Bronchial epithelial cell (primary cell): ENCODE results near the gene TEX29. TPM values are rescaled to one million over a fixed set of nuclear protein-coding genes. Genes with fewer than 3 reads are reported as not detected.
A peak's percentile ranks its signal among the peaks of the same experiment; 100 is the strongest.

Experiments
- DNase-seq: peaks from one replicate; pipeline ENCODE4 v3.0.0-alpha.2; 2010; ENCODE audit warnings: low read depth
- FAIRE-seq: peaks from 2 replicates; lab custom pipeline; 2011; peaks lifted over from hg19 to GRCh38; lab: Jason Lieb, UNC
- H3K27me3 ChIP-seq: 2 replicates; pipeline ENCODE4 v1.5.1; 2011; ENCODE audit warnings: low read length; ENCODE audit not compliant: control insufficient read depth, insufficient read depth
- H3K36me3 ChIP-seq: 2 replicates; pipeline ENCODE4 v1.5.1; 2011; ENCODE audit warnings: low read length; ENCODE audit not compliant: control insufficient read depth, insufficient read depth
- H3K4me3 ChIP-seq: 2 replicates; pipeline ENCODE4 v1.5.1; 2011; ENCODE audit warnings: mild to moderate bottlenecking, low read depth, low read length, control low read depth
- CTCF ChIP-seq: IDR thresholded peaks from 2 replicates; pipeline ENCODE4 v1.5.1; 2011; ENCODE audit warnings: mild to moderate bottlenecking, moderate library complexity, low read length, control low read depth, inconsistent platforms; ENCODE audit not compliant: insufficient read depth, severe bottlenecking
- total RNA-seq: library from RNA; depleted of rRNA; stranded (reverse); fragments of >200 nt; gene quantifications from 2 replicates; pipeline ENCODE4 v1.2.1, GENCODE V29; 2014

TEX29 gene
- total RNA-seq, 1 donor from 2014 or later, result not detected

- Histone ChIP-seq H3K27me3 (no peaks in the 10 kb centered on the region), H3K36me3 (no peaks in the 10 kb centered on the region), H3K4me3 (no peak overlapping the region)
- DNase-seq, result no peak
- no peak for TF ChIP-seq CTCF
- peak; percentile 84 for FAIRE-seq
Observed at GRCh38 chr13:111336666-111337065, 16.2 kb downstream of the TEX29 start.

- no peak for FAIRE-seq
- Histone ChIP-seq H3K36me3 (no peaks in the 10 kb centered on the region), H3K27me3 (no peaks in the 10 kb centered on the region), H3K4me3 (no peak overlapping the region)
- DNase-seq, result peak; percentile 69
- TF ChIP-seq CTCF, result no peak
Observed at GRCh38 chr13:111337206-111337605, 16.8 kb downstream of the TEX29 start.

GRCh38 chr13:111337741-111338140, 17.3 kb downstream of the TEX29 start:
- no peaks in the 10 kb centered on the region for H3K27me3 ChIP-seq
- H3K4me3 ChIP-seq, result no peak overlapping the region
- H3K36me3 ChIP-seq, result no peaks in the 10 kb centered on the region
- FAIRE-seq (no peak), DNase-seq (no peak)
- no peak for TF ChIP-seq CTCF

- no peaks in the 10 kb centered on the region for H3K27me3 ChIP-seq
- no peak for DNase-seq
- no peak overlapping the region for H3K4me3 ChIP-seq
- FAIRE-seq, result no peak
- no peak for TF ChIP-seq CTCF
- no peaks in the 10 kb centered on the region for H3K36me3 ChIP-seq
Observed at GRCh38 chr13:111338841-111339240, 18.4 kb downstream of the TEX29 start.

GRCh38 chr13:111339366-111340143, 19.1 kb downstream of the TEX29 start:
- DNase-seq, result no peak
- no peaks in the 10 kb centered on the region for H3K36me3 ChIP-seq
- no peak for FAIRE-seq
- TF ChIP-seq CTCF, result no peak
- no peaks in the 10 kb centered on the region for H3K27me3 ChIP-seq
- H3K4me3 ChIP-seq, result no peak overlapping the region

GRCh38 chr13:111341886-111342285, 21.4 kb downstream of the TEX29 start:
- no peak for DNase-seq
- Histone ChIP-seq H3K36me3 (no peaks in the 10 kb centered on the region), H3K4me3 (no peak overlapping the region), H3K27me3 (no peaks in the 10 kb centered on the region)
- no peak for FAIRE-seq
- no peak for TF ChIP-seq CTCF
